CD4-positive, alpha-beta T cell (primary cell): ENCODE data around the gene NFIA. TPM values are rescaled to one million over a fixed set of nuclear protein-coding genes. Genes with fewer than 3 reads are reported as not detected.

Source experiments
- ATAC-seq: fragments of 200-7000 bp; cut with Tn5 transposase; one replicate; pipeline ENCODE4 v1.10.0; 2022; ENCODE audit warnings: mild to moderate bottlenecking; ENCODE audit not compliant: poor library complexity
- CTCF ChIA-PET: fragments of 350-600 bp; sonication (Branson Sonifier 250); formaldehyde crosslinking; loops from one replicate; lab custom pipeline; 2021; ENCODE audit warnings: antibody characterized with exemption, inconsistent platforms; lab: Charles Lee
- POLR2A ChIA-PET: fragments of 350-600 bp; sonication (Branson Sonifier 250); formaldehyde crosslinking; loops from one replicate; lab custom pipeline; 2021; ENCODE audit warnings: antibody characterized with exemption, inconsistent platforms; lab: Charles Lee
- DNase-seq, 14 experiments: peaks; one replicate each; pipeline ENCODE4 v3.0.0-alpha.2; 2013 to 2020; ENCODE audit warnings: mixed read lengths in 2 of 14
- H3K27ac ChIP-seq, 2 donors: one replicate each; pipeline versions ENCODE4 v1.5.1 to v1.7.0; 2013; ENCODE audit warnings: low read length in 2 of 2, low read depth in 1 of 2, mild to moderate bottlenecking in 1 of 2
- H3K27me3 ChIP-seq, 2 experiments: 1 replicate in 1 of 2; 2 replicates in 1 of 2; pipeline versions ENCODE4 v1.6.1 to v1.7.0; 2013; ENCODE audit warnings: low read length in 2 of 2, control low read depth in 1 of 2, mild to moderate bottlenecking in 1 of 2, moderate library complexity in 1 of 2; ENCODE audit not compliant: insufficient read depth in 2 of 2, control insufficient read depth in 1 of 2
- H3K36me3 ChIP-seq: one replicate; pipeline ENCODE4 v1.6.1; 2013; ENCODE audit warnings: low read length, control low read depth; ENCODE audit not compliant: insufficient read depth
- H3K4me1 ChIP-seq: one replicate; pipeline ENCODE4 v1.6.1; 2013; ENCODE audit warnings: low read length, control low read depth; ENCODE audit not compliant: insufficient read depth
- H3K4me3 ChIP-seq: one replicate; pipeline ENCODE4 v1.5.1; 2013; ENCODE audit warnings: mild to moderate bottlenecking, low read length, moderate library complexity
- H3K9me3 ChIP-seq, 2 experiments: 1 replicate in 1 of 2; 2 replicates in 1 of 2; pipeline versions ENCODE4 v1.6.1 to v1.7.0; 2013; ENCODE audit warnings: low read length in 2 of 2, mild to moderate bottlenecking in 2 of 2, control low read depth in 1 of 2, moderate library complexity in 1 of 2; ENCODE audit not compliant: control insufficient read depth in 1 of 2, insufficient read depth in 1 of 2
- H3K27ac Mint-ChIP-seq: one replicate; pipeline ENCODE4 v1.8.0; 2020; ENCODE audit warnings: mixed read lengths
- H3K27me3 Mint-ChIP-seq: one replicate; pipeline ENCODE4 v1.8.0; 2021; ENCODE audit warnings: mixed read lengths
- H3K36me3 Mint-ChIP-seq: one replicate; pipeline ENCODE4 v1.8.0; 2021; ENCODE audit warnings: low read depth, mixed read lengths
- H3K4me1 Mint-ChIP-seq: one replicate; pipeline ENCODE4 v1.8.0; 2021; ENCODE audit warnings: low read depth, mixed read lengths
- H3K4me3 Mint-ChIP-seq: one replicate; pipeline ENCODE4 v1.8.0; 2020; ENCODE audit warnings: mild to moderate bottlenecking, mixed read lengths
- H3K9me3 Mint-ChIP-seq: one replicate; pipeline ENCODE4 v1.8.0; 2020; ENCODE audit warnings: mixed read lengths
- CTCF ChIP-seq: fragments of 200-600 bp; IDR thresholded peaks from one replicate; pipeline ENCODE4 v1.8.0; 2022; ENCODE audit warnings: antibody characterized with exemption, mild to moderate bottlenecking
- intact Hi-C, 2 experiments: fragments of 100-400 bp; cut with DNase I in 1 of 2; cut with micrococcal nuclease in 1 of 2; formaldehyde crosslinking; loops; one replicate each; pipeline versions ENCODE4 v1.15.1 to v1.9.0; 2023 to 2025; cut with DNase I, micrococcal nuclease
- total RNA-seq, 174 experiments: library from RNA in 2 of 174; stranded (reverse) in 2 of 174; gene quantifications; one replicate each; pipeline ENCODE4 v1.2.3 and lab custom pipeline; 2021 to 2026

The NFIA gene
- total RNA-seq, 2 experiments from 2014 or later: 4.8 to 5.9 TPM

GRCh38 chr1:61053226-61053711, 29.1 kb upstream of the NFIA start:
- Mint-ChIP-seq H3K27me3 (peaks cover 70% of the 10 kb centered on the region), H3K36me3 (no peaks in the 10 kb centered on the region), H3K9me3 (no peaks in the 10 kb centered on the region), H3K4me1 (peaks cover 59% of the 10 kb centered on the region), H3K27ac (no peak overlapping the region), H3K4me3 (peak overlapping the region; percentile 84)
- Histone ChIP-seq H3K36me3 (no peaks in the 10 kb centered on the region), H3K4me3 (peak overlapping the region; percentile 30), H3K9me3 (peaks cover 0 to 3% of the 10 kb centered on the region in 2 experiments), H3K27me3 (peaks cover 45 to 73% of the 10 kb centered on the region in 2 experiments), H3K4me1 (peaks cover 49% of the 10 kb centered on the region), H3K27ac (no peak overlapping the region)
- peak in 1 of 14 experiments; percentile 11 for DNase-seq
- ATAC-seq: no peak
- no peak for TF ChIP-seq CTCF
- ChIA-PET POLR2A (interaction anchor here (0.6 to 6.2 kb wide), 2 partner anchors 10 to 24 kb away, joined by 3 to 84 read pairs; no protein-coding TSS in a partner anchor), CTCF (interaction anchor here (1.1 to 1.6 kb wide), 4 partner anchors 10 to 65 kb away, joined by 3 to 6 read pairs (median 4); partner anchors contain the start of gene NFIA)
- intact Hi-C loops: loop anchor here (5.0 to 10.0 kb wide), 5 partner anchors 159 to 1732 kb away; partner anchors contain the start of gene ATG4C (in 1 of the 2)

DNA sequence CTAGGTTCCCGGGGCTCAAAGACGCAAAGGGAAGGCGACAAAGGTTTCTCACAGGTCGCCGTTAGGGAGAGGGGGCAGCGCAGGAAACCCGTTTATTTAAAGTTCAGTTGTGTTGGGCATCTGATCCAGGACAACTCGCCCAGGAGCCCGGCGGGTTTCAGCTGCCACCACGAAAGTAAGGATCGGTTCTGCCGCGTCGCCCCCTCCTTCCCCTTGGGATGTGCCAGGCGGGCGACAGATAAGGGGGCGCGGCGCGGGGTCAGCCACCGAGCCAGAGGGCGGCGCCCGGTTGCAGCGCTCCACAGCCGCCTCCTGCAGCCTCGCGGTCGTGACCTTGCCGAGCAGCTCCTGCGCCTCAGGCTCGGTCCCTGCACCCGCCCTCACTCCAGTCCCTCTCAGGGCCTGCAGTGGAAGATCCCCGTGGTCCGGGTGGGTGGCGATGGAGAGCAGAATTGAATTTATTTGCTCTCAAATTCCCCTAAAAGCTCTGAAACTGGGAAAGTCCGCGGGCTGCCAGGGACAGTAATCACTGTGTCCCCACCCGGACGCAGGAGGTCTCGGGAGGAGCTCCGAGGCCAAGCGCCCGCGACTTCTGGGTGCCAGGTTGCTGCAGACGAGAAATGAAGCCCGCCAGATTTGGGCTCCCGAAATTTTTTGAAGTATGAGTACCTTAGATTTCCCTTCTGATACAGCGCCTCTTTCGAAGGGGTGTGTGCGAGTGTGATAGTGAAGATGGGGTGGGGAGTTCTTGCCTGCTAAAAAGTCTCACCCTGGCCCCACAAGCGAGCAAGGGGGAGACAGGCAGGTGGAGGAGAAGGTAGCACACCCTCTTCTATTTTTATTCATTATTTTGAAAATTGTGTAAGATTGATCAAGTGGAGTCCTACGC, 28.4 kb upstream of the NFIA start:
- CTCF ChIA-PET: interaction anchor here (0.9 to 1.6 kb wide), 4 partner anchors 11 to 32 kb away, joined by 3 to 6 read pairs (median 4); partner anchors contain the start of gene NFIA
- Mint-ChIP-seq H3K9me3 (no peaks in the 10 kb centered on the region), H3K27ac (no peak overlapping the region), H3K36me3 (no peaks in the 10 kb centered on the region), H3K4me3 (peak overlapping the region; percentile 84), H3K27me3 (peaks cover 77% of the 10 kb centered on the region), H3K4me1 (peaks cover 59% of the 10 kb centered on the region)
- ATAC-seq (no peak), DNase-seq (peak in 4 of 14 experiments; percentile 9 to 43 (median 35))
- H3K36me3 ChIP-seq: no peaks in the 10 kb centered on the region
- H3K27ac ChIP-seq: no peak overlapping the region
- intact Hi-C loops: loop anchor here (5.0 to 10.0 kb wide), 5 partner anchors 158 to 1731 kb away; partner anchors contain the start of gene ATG4C (in 1 of the 2)
- peaks cover 49% of the 10 kb centered on the region for H3K4me1 ChIP-seq
- peaks cover 45 to 78% of the 10 kb centered on the region in 2 experiments for H3K27me3 ChIP-seq
- H3K4me3 ChIP-seq: peak overlapping the region; percentile 30
- peaks cover 0 to 3% of the 10 kb centered on the region in 2 experiments for H3K9me3 ChIP-seq
- POLR2A ChIA-PET: interaction anchor here (6.2 kb wide), 1 partner anchor 23 kb away, joined by 84 read pairs; no protein-coding TSS in a partner anchor
- TF ChIP-seq CTCF: no peak

DNA sequence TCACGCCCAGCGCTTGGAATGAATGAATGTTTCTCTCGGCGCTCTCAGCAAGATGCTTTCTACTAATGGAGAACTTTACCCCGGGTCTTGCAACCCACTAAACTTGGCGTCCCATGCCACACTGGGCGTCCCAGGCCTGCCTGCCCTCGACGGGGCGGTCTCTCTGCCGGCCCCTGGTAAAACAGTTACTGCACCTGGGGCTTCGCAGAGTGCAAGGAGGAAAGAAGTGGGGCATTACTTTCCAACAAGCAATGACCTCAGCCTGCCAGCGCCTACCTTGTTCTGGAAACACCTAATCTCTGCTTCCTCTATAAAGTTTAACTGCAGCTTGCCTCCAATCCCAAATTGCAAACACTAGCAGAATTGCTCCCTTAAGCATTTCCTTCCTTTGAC, 27.8 kb upstream of the NFIA start:
- H3K9me3 Mint-ChIP-seq: no peaks in the 10 kb centered on the region
- POLR2A ChIA-PET: interaction anchor here (5.8 to 6.2 kb wide), 2 partner anchors 23 kb away, joined by 38 to 84 read pairs; no protein-coding TSS in a partner anchor
- no peak for TF ChIP-seq CTCF
- no peak overlapping the region for H3K27ac ChIP-seq
- peaks cover 58% of the 10 kb centered on the region for H3K4me1 Mint-ChIP-seq
- CTCF ChIA-PET: interaction anchor here (0.8 to 1.6 kb wide), 3 partner anchors 12 to 31 kb away, joined by 3 to 6 read pairs (median 3); no protein-coding TSS in a partner anchor
- H3K4me1 ChIP-seq: peaks cover 49% of the 10 kb centered on the region
- H3K36me3 Mint-ChIP-seq: no peaks in the 10 kb centered on the region
- peaks cover 80% of the 10 kb centered on the region for H3K27me3 Mint-ChIP-seq
- intact Hi-C loops: loop anchor here (5.0 to 10.0 kb wide), 5 partner anchors 158 to 1730 kb away; partner anchors contain the start of gene ATG4C (in 1 of the 2)
- no peaks in the 10 kb centered on the region for H3K36me3 ChIP-seq
- no peak overlapping the region for H3K4me3 ChIP-seq
- ATAC-seq: no peak
- H3K9me3 ChIP-seq: peaks cover 0 to 3% of the 10 kb centered on the region in 2 experiments
- H3K27ac Mint-ChIP-seq: no peak overlapping the region
- DNase-seq: no peak
- H3K4me3 Mint-ChIP-seq: peak overlapping the region; percentile 59
- H3K27me3 ChIP-seq: peaks cover 45 to 78% of the 10 kb centered on the region in 2 experiments
